ENCODE results near the gene BAHCC1. TPM values are rescaled to one million over a fixed set of nuclear protein-coding genes. Genes with fewer than 3 reads are reported as not detected.

BAHCC1 gene
- total and polyA plus RNA-seq, 2 of the 8 experiments (the other 6 are each of a cell fraction or from before 2014, with no cell fraction given): 0.26 to 0.58 TPM

- Histone ChIP-seq H4K20me1 (replicated peaks in 1 of 2; ENCODE audit: control insufficient read depth in 1 of 2, insufficient read depth in 2 of 2, low read length in 2 of 2) (peaks cover 0 to 3% of the 10 kb centered on the region in 2 experiments), H3K4me2 (ENCODE audit: insufficient read depth in 1 of 2, low read depth in 2 of 2, low read length in 2 of 2) (peak overlapping the region; percentile 82 to 100), H3K14ac (ENCODE audit: insufficient read length) (no peak overlapping the region), H4K5ac (ENCODE audit: insufficient read length, low read depth, low read length) (no peak overlapping the region), H2AFZ (ENCODE audit: low read length) (no peak overlapping the region), H2BK12ac (ENCODE audit: low read depth, low read length) (peak overlapping the region; percentile 97), H3K56ac (replicated peaks; ENCODE audit: insufficient read length, low read depth, low read length) (no peak overlapping the region), H3K79me1 (ENCODE audit: low read depth, low read length) (no peaks in the 10 kb centered on the region), H3K23ac (ENCODE audit: insufficient read length) (no peak overlapping the region), H2BK120ac (replicated peaks; ENCODE audit: low read depth, low read length) (no peak overlapping the region), H3K36me3 (ENCODE audit: control insufficient read depth in 2 of 4, insufficient read depth in 4 of 4, low read length in 3 of 4) (no peaks in the 10 kb centered on the region), H3K9me3 (ENCODE audit: insufficient read depth in 2 of 2, low read depth in 1 of 2, low read length in 1 of 2) (no peaks in the 10 kb centered on the region), H2AK5ac (ENCODE audit: low read depth, low read length) (no peak overlapping the region), H2BK5ac (ENCODE audit: low read depth, low read length) (no peak overlapping the region; the same call in 1 of the 2 replicates), H2BK20ac (ENCODE audit: low read length) (no peak overlapping the region), H3K4me3 (ENCODE audit: extremely low read depth in 1 of 4, insufficient read depth in 2 of 4, low read depth in 3 of 4, low read length in 4 of 4) (peak overlapping the region; percentile 58 to 80 (median 65)), H3K27me3 (replicated peaks in 1 of 4; ENCODE audit: control insufficient read depth in 3 of 4, extremely low read depth in 1 of 4, insufficient read depth in 3 of 4, low read length in 3 of 4) (peaks cover 25 to 69% (median 56%) of the 10 kb centered on the region in 4 experiments), H3K4me1 (replicated peaks in 1 of 4; ENCODE audit: control insufficient read depth in 3 of 4, insufficient read depth in 4 of 4, low read length in 3 of 4) (peaks cover 0 to 19% (median 7%) of the 10 kb centered on the region in 4 experiments; a peak in 5 of 7 replicates), H4K91ac (replicated peaks; ENCODE audit: insufficient read length, low read length) (no peak overlapping the region), H3K79me2 (ENCODE audit: control insufficient read depth in 1 of 2, insufficient read depth in 2 of 2, low read length in 2 of 2) (no peaks in the 10 kb centered on the region), H3K23me2 (ENCODE audit: low read depth, low read length) (peaks cover 23% of the 10 kb centered on the region; the same call in 1 of the 2 replicates), H3K18ac (ENCODE audit: extremely low read depth, low read length) (peak overlapping the region; percentile 96; the same call in 1 of the 2 replicates), H3K4ac (replicated peaks; ENCODE audit: insufficient read length, low read depth, low read length) (no peak overlapping the region), H3K27ac (ENCODE audit: low read depth, low read length) (no peak overlapping the region), H3K9ac (replicated peaks in 1 of 4; ENCODE audit: extremely low read depth in 1 of 4, low read depth in 3 of 4, low read length in 3 of 4) (peak overlapping the region in 3 of 4 experiments; percentile 51 to 71 (median 56); a peak in 3 of 7 replicates), H2BK15ac (ENCODE audit: low read length) (peak overlapping the region; percentile 81; the same call in 1 of the 2 replicates), H4K8ac (ENCODE audit: extremely low read depth, insufficient read depth, low read length) (peak overlapping the region; percentile 88; the same call in 1 of the 2 replicates)
- ChIA-PET CTCF (ENCODE audit: partially characterized antibody) (interaction anchor here (0.9 kb wide), 1 partner anchor 51 kb away, joined by 3 read pairs; no protein-coding TSS in a partner anchor), POLR2A (ENCODE audit: partially characterized antibody) (interaction anchor here (1.1 to 1.7 kb wide), 3 partner anchors 11 to 50 kb away, joined by 3 to 5 read pairs (median 4); no protein-coding TSS in a partner anchor)
- DNase-seq (ENCODE audit: low read depth in 1 of 2, low spot score in 2 of 2) (no peak), FAIRE-seq (no peak)
- WGBS, 2 experiments (ENCODE audit: extremely low coverage in 1 of 2, insufficient coverage in 1 of 2, insufficient read length in 1 of 2, insufficient replicate concordance in 2 of 2, low coverage in 1 of 2, low lambda C conversion rate in 2 of 2, missing lambda C conversion rate in 1 of 2): 35% methylated on average over 11 of the region's 11 CpGs; no CpG with 5 or more reads in 1 of the 2 experiments
- TF ChIP-seq ZNF274 (IDR thresholded peaks at IDR 0.05; ENCODE audit: borderline replicate concordance, extremely low read depth, low read length) (no peak), SUZ12 (IDR thresholded peaks at IDR 0.05; ENCODE audit: low read length) (peak; percentile 74; the same call in 1 of the 2 replicates), EZH2 (IDR thresholded peaks at IDR 0.05; ENCODE audit: low read depth, low read length, severe bottlenecking) (peak; percentile 83)
Measured at GRCh38 chr17:81346908-81347349, 48.3 kb upstream of the BAHCC1 start.

Measured in H1 (cell line).